HepG2 (cell line): Measurements from ENCODE around the gene PPM1H. TPM values are rescaled to one million over a fixed set of nuclear protein-coding genes. Genes with fewer than 3 reads are reported as not detected.

ENCODE experiments used
- ATAC-seq: fragments of 200-7000 bp; cut with Tn5 transposase; 3 replicates; pipeline ENCODE4 v1.9.1; 2020; ENCODE audit warnings: mild to moderate bottlenecking, moderate library complexity
- BruUV-seq: library from RNA; stranded (reverse); fragments of 400-500 nt; replicated peaks from 2 replicates; lab custom pipeline; 2021; lab: Mats Ljungman, UMichigan
- CTCF ChIA-PET: fragments of 300-600 bp; formaldehyde crosslinking; extraction: SDS; loops from one replicate; lab custom pipeline; 2021; ENCODE audit warnings: low total read pairs, inconsistent platforms, low intra/inter-chr PET ratio; lab: Yijun Ruan, JAX
- POLR2A ChIA-PET: fragments of 350-600 bp; sonication (Branson Sonifier 250); formaldehyde crosslinking; loops from one replicate; lab custom pipeline; 2020; ENCODE audit warnings: antibody characterized with exemption, inconsistent platforms; lab: Yijun Ruan, JAX
- DNase-seq: peaks from one replicate; pipeline ENCODE4 v3.0.0-alpha.2; 2015; ENCODE audit warnings: low spot score
- FAIRE-seq: peaks from 3 replicates; lab custom pipeline; 2011; peaks lifted over from hg19 to GRCh38; lab: Jason Lieb, UNC
- H2AFZ ChIP-seq: one replicate; pipeline ENCODE4 v1.6.1; 2011; ENCODE audit warnings: low read length, inconsistent platforms
- H3K27ac ChIP-seq: fragments of 300-600 bp; 3 replicates; pipeline ENCODE4 v1.8.0; 2011; ENCODE audit warnings: mixed run types, mild to moderate bottlenecking, mixed read lengths, low read length, inconsistent platforms; ENCODE audit not compliant: insufficient read depth; ENCODE audit errors: extremely low read length
- H3K27me3 ChIP-seq, 2 experiments: fragments of 200-600 bp in 1 of 2; 2 replicates in 1 of 2; 3 replicates in 1 of 2; pipeline versions ENCODE4 v1.6.0 to v1.8.0; 2011; ENCODE audit warnings: low read length in 2 of 2, mild to moderate bottlenecking in 2 of 2, moderate library complexity in 2 of 2, inconsistent platforms in 1 of 2; ENCODE audit not compliant: insufficient read depth in 2 of 2, control insufficient read depth in 1 of 2
- H3K36me3 ChIP-seq, 2 experiments: fragments of 200-600 bp in 1 of 2; replicated peaks in 1 of 2; 2 replicates in 1 of 2; 3 replicates in 1 of 2; pipeline versions ENCODE4 v1.5.1 to v1.8.0; 2011; ENCODE audit warnings: low read length in 2 of 2, inconsistent platforms in 1 of 2; ENCODE audit not compliant: insufficient read depth in 2 of 2, control insufficient read depth in 1 of 2
- H3K4me1 ChIP-seq: 2 replicates; pipeline ENCODE4 v1.5.1; 2012; ENCODE audit warnings: low read length, inconsistent platforms; ENCODE audit not compliant: insufficient read depth
- H3K4me2 ChIP-seq: 2 replicates; pipeline ENCODE4 v1.6.0; 2011; ENCODE audit warnings: low read depth, low read length, inconsistent platforms
- H3K4me3 ChIP-seq, 3 experiments: fragments of 200-600 bp in 1 of 3; sonication (generic), shearing (Covaris generic) in 1 of 3; replicated peaks in 1 of 3; 2 replicates each; pipeline ENCODE4 v1.5.1; 2011 to 2016; ENCODE audit warnings: low read length in 3 of 3, inconsistent platforms in 2 of 3, low read depth in 2 of 3, mild to moderate bottlenecking in 2 of 3, control low read depth in 1 of 3, mixed read lengths in 1 of 3; ENCODE audit not compliant: insufficient read depth in 1 of 3
- H3K79me2 ChIP-seq: one replicate; pipeline ENCODE4 v1.6.1; 2011; ENCODE audit warnings: low read length, inconsistent platforms; ENCODE audit not compliant: insufficient read depth
- H3K9ac ChIP-seq: 2 replicates; pipeline ENCODE4 v1.6.0; 2011; ENCODE audit warnings: mild to moderate bottlenecking, low read depth, low read length, inconsistent platforms; ENCODE audit not compliant: insufficient read depth
- H3K9me3 ChIP-seq: 2 replicates; pipeline ENCODE4 v1.5.1; 2012; ENCODE audit warnings: mild to moderate bottlenecking, low read length
- H4K20me1 ChIP-seq: 2 replicates; pipeline ENCODE4 v1.6.0; 2011; ENCODE audit warnings: inconsistent platforms, mild to moderate bottlenecking, low read length, moderate library complexity; ENCODE audit not compliant: insufficient read depth
- GMEB2 ChIP-seq: IDR thresholded peaks from 2 replicates; pipeline ENCODE4 v1.6.1; 2016; ENCODE audit warnings: missing biosample characterization, missing genetic modification reagents, low read depth
- HHEX ChIP-seq: IDR thresholded peaks from 2 replicates; pipeline ENCODE4 v1.6.1; 2016; ENCODE audit warnings: control low read depth
- HNRNPK ChIP-seq: fragments of 200-400 bp; formaldehyde crosslinking; IDR thresholded peaks from 2 replicates; pipeline ENCODE4 v1.6.1; 2018; ENCODE audit warnings: low read length, low read depth, moderate library complexity, mild to moderate bottlenecking; ENCODE audit not compliant: poor library complexity, severe bottlenecking
- RNF2 ChIP-seq: fragments of 450-650 bp; conservative IDR thresholded peaks from 2 replicates; pipeline ENCODE4 v1.6.1; 2016; ENCODE audit warnings: low read depth
- TRIM24 ChIP-seq: sonication (generic); formaldehyde crosslinking; IDR thresholded peaks from 2 replicates; pipeline ENCODE4 v1.8.0; 2022; ENCODE audit warnings: mild to moderate bottlenecking, missing genetic modification reagents
- ZNF142 ChIP-seq: sonication (generic); formaldehyde crosslinking; IDR thresholded peaks from 2 replicates; pipeline ENCODE4 v1.4.0; 2020; ENCODE audit warnings: missing genetic modification reagents
- WGBS: methylation state at CpG from one replicate; pipeline ENCODE4 v1.1.6; 2017; ENCODE audit warnings: low lambda C conversion rate; 5-methylcytosine and 5-hydroxymethylcytosine counted together
- in situ Hi-C: cut with HindIII; loops from 2 replicates; pipeline ENCODE4 v1.10.0; 2017; ENCODE audit warnings: low pct_unique_long_range_greater_than_20kb; ENCODE audit not compliant: extremely low pct_ligation_motif_present
- intact Hi-C: fragments of 100-400 bp; cut with micrococcal nuclease; formaldehyde crosslinking; loops from one replicate; pipeline ENCODE4 v1.10.0; 2022; ENCODE audit not compliant: unreplicated experiment
- polyA plus RNA-seq, 8 experiments: library from polyadenylated mRNA; depleted of rRNA in 3 of 8; stranded (reverse) in 7 of 8; unstranded in 1 of 8; fragments of >200 nt; fragmentation: Illumina TruSeq in 4 of 8; extraction: Trizol in 4 of 8; gene quantifications; 2 replicates each; pipeline versions ENCODE4 v1.2.1 to v1.2.3, GENCODE V29; 2011 to 2016; ENCODE audit warnings: low read depth in 4 of 8, missing spikeins in 1 of 8, mixed read lengths in 1 of 8; ENCODE audit not compliant: insufficient read depth in 1 of 8
- total RNA-seq, 5 experiments: library from RNA; depleted of rRNA; stranded (reverse); fragments of >200 nt; fragmentation: Illumina TruSeq; extraction: Trizol; gene quantifications; 2 replicates each; pipeline ENCODE4 v1.2.3, GENCODE V29; 2016; ENCODE audit warnings: low read depth in 1 of 5

The PPM1H gene
- total and polyA plus RNA-seq, 2 of the 13 experiments (the other 11 are each of a cell fraction or from before 2014, with no cell fraction given) = 29.1 to 38.1 TPM

- Histone ChIP-seq H3K4me1 (peaks cover 21% of the 10 kb centered on the region; the same call in 1 of the 2 replicates), H3K9ac (no peak overlapping the region), H3K27me3 (no peaks in the 10 kb centered on the region), H3K36me3 (peaks cover 11 to 26% of the 10 kb centered on the region in 2 experiments), H2AFZ (no peak overlapping the region), H3K27ac (no peak overlapping the region), H4K20me1 (no peaks in the 10 kb centered on the region; the same call in 1 of the 2 replicates), H3K79me2 (peaks cover 61% of the 10 kb centered on the region), H3K4me2 (no peak overlapping the region), H3K9me3 (no peaks in the 10 kb centered on the region), H3K4me3 (no peak overlapping the region)
- CTCF ChIA-PET = no interaction called here
- TF ChIP-seq RNF2 = no peak
- no peak for TF ChIP-seq HNRNPK
- no peak for TF ChIP-seq HHEX (CRISPR knock-in tag)
- TF ChIP-seq TRIM24 (CRISPR knock-in tag) = no peak
- TF ChIP-seq ZNF142 (CRISPR knock-in tag) = no peak
- TF ChIP-seq GMEB2 (CRISPR knock-in tag) = no peak
- FAIRE-seq (no peak), ATAC-seq (no peak), DNase-seq (no peak)
- intact Hi-C loops (no loop called here), in situ Hi-C loops (no loop called here)
- POLR2A ChIA-PET = interaction anchor here (1.8 kb wide), 1 partner anchor 52 kb away, joined by 4 read pairs; the partner anchor contains the start of gene PPM1H
- no TSS peak for BruUV-seq
- WGBS = 95% methylated on average over 3 of the region's 3 CpGs
These were observed 52.3 kb downstream of the PPM1H start for GRCh38 chr12:62882696-62883095.
